Measurements from ENCODE around the gene CACNA1A.

DNA sequence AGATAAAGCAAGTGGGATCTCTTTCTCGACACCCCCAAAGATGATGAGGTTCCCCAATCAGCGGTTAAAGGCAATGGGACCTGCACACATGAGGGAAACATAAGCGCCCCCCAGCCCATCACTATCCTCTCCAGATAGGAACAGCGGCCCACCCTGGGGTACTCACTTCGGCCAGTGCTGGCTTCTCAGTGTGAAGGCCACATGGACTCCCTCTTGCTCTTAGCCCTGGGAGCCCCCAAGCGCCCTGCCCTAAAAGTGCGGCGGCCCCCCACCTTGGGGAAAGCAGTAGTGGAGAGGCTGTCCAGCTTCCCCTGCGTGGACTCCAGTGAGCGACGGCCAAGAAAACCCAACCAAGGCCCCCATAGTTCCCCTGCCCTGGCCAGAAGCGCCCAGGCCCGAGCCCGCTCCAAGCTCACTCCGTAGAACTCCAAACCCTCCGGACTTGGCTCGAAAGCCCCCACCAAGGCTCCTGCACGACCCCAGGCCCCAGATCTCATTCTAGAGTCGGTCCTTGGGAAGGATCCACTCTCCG lies 1.0 kb downstream of the CACNA1A start:
- TF ChIP-seq POLR2AphosphoS5 (IDR thresholded peaks at IDR 0.05; ENCODE audit: low read depth, low read length) (no peak), TAF1 (IDR thresholded peaks at IDR 0.05; ENCODE audit: borderline replicate concordance, low read depth, low read length) (no peak)
